HG02610 (cell line): ENCODE measurements around the gene CTU1.

Source experiments
- ATAC-seq: cut with Tn5 transposase; IDR thresholded peaks from one replicate; pipeline ENCODE4 v1.9.1; 2021; ENCODE audit warnings: mild to moderate bottlenecking, moderate library complexity; ENCODE audit not compliant: unreplicated experiment

Gene CTU1

DNA sequence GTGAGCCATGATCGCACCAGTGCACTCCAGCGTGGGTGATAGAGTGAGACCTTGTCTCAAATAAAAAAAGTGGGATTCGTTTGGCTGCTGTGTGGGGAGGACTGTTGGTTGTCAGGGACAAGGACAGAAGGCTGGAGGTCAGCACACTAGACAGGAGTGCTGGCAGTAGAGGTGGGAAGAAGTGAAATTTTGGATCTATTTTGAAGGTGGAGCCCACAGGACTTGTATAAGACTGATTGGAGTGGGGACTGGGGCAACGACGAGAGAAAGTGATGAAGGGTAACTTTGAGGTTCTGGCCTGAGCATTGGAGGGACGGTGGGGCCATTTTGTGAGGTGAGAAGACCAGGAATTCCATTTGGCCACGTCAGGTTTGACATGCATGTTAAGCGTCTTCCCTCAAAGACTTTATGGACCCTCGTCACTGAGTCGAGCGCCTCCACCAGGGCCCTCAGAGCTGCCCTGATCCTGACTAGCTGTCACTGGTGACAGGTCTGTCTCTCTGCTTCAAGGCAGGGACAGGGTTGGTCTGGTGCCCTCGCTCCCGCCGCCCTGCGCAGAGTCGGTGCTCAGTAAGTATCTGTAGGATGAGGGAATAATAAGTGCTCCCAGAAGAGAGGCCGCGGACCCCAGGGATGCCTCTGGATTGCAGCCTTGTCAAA is 673 bp downstream of the CTU1 start:
- ATAC-seq, result no peak

GRCh38 chr19:51103926-51104341 is 4.3 kb downstream of the CTU1 start:
- no peak for ATAC-seq

DNA sequence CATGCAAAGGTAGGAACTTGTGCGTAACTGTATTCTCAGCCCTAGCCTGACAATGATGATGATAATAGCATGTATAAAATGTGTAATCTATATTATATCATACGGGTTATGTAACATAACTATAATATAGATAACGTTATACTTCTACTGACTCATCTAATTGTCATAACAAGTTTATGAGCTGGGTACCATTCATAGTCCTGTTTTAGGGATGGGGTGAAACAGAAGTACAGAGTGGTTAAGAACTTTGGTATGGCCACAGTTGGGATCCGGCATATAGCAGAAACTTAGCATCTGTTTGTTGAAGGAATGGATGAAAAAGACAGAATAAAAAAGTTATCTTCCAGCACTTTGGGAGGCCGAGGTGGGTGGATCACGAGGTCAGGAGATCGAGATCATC is 5.2 kb downstream of the CTU1 start:
- no peak for ATAC-seq

GRCh38 chr19:51101171-51101865 is 6.9 kb downstream of the CTU1 start:
- ATAC-seq, result no peak

DNA sequence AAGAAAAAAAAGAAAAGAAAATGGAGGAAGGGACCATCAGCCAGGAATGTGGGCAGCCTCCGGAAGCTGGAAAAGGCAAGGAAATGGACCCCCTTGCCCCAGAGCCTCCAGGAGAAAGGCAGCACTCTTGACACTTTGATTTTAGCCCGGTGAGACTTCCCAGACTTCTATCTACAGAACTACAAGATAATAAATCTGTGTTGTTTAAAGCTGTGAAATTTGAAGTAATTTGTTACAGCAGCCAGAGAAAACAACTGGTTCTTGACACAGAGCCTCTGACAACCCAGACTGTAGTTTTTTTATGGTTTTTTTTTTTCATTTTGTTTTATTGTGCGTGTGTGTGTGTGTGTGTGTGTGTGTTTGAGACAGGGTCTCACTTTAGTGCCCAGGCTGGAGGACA is 7.6 kb downstream of the CTU1 start:
- ATAC-seq, result no peak

DNA sequence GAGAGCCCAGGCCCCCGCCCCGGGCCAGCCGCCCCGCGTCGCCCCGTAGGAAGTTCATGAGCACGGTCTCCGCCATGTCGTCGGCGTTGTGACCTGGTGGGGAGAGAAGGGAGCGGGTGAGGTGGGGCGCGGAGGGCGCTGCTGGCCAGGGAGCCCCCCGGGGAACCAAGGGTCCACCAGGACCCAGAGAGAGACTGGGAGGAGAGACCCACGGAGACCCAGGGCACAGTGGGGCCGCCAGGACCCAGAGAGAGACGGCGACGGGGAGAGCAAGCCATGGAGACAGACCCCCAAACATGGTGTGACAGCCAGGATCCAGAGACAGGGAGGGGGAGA is 9.2 kb downstream of the CTU1 start:
- ATAC-seq, result no peak

DNA sequence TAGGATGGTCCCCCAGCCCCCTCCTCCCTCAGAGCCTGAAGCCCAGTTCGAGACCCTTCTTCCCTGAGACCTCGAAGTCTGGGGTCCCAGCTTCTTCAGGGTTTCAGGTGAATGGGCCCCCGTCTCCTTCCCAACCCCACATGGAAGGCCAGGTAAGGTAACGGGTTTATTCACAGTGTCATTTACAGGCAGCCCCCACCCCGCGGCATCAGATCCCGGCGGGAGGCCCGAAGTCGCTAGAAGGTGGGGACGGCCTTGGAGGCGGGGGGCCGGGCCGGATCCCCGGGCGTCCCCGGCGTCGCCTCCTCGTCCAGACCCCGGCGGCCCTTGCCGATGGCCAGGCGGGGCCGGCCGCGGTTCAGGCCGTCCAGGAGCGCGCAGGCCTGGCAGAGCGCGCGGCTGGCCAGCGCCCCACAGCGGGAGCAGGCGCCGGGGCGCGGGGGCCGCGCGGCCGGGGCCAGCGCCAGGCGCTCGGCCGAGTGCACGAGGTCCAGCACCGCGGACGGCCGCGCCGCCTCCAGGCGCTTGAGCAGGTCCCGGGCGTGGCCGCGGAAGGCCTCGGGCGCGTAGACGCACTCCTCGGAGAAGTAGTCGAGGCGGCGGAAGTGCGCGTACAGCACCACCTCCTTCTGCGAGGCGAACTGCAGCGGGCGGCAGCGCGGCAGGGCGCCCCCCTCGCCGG is 9.7 kb downstream of the CTU1 start:
- no peak for ATAC-seq

DNA sequence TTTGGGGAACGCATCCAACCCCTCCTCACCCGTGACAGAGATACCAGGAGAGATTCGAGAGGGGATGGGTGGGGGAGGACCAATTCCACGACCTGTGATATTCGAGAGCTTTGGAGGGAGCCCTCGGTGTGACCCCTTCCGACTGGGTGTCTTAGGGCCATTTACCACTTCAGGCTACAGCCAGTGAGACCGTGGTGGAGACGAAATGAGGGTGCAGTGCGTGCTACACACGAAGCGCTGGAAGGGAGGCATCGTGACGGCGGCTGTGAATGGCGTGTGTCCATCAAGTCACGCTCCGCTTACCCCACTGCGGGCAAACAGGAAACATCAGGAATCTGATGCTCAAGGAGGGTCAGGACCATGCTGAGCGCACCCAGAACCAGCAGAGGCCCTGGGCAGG is 10.4 kb downstream of the CTU1 start:
- ATAC-seq, result no peak

DNA sequence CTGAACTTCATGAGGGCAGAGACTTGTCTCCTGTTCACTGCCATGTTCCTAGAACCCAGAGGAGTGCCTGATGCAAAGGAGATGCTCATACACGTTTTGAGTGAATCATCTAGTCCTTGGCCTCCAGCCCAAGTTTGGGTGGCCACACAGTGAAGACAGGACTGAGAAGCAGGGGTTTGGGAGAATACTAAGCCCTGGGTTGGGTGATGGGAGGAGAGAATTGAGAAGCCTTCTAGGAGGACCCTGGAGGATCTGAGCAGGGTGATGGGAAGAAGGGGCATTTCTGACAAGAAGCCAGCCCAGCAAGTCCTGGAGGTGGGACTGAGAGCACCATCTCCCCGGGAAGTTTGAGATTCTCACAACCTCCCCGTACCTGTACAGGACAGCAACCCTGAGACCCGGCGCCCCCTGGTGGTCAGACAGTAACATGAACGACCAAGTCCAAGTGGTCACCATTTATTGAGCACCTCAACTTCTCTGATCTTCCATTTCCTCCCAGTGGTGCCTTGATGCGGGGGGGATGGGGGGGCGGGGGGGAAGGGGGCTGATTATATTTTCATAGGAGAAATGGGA is 11.0 kb downstream of the CTU1 start:
- ATAC-seq, result no peak

DNA sequence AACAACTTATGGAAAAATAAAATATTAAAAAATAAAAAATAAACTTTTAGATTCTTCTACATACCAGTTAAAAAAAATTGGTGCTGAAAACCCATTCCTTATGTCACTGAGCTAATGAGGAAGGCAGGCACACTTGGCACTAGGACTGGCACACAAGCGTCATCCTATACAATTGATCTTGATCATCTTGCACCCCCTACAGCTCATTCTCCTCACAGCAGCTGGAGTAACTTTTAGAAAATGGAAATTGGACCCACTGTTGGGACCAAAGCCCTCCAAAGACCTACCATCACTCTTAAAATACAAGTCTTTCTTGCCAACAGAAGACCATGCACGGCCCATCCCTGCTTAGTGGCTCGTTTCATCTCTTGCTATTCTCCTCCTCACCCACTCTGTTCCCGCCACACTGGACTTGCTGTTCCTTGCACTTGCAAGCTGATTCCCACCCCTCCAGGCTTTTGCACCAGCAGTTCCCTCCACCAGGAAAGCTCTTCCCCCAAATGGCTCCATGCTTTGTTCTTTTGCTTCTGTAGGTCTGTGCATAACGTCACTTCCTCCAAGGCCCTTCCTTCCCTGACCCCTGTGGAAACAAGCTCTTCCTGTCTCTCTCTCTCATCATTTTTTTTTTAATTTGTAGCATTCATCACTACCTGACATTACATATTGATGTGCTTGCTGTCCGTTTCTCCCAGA is 11.6 kb downstream of the CTU1 start:
- no peak for ATAC-seq

DNA sequence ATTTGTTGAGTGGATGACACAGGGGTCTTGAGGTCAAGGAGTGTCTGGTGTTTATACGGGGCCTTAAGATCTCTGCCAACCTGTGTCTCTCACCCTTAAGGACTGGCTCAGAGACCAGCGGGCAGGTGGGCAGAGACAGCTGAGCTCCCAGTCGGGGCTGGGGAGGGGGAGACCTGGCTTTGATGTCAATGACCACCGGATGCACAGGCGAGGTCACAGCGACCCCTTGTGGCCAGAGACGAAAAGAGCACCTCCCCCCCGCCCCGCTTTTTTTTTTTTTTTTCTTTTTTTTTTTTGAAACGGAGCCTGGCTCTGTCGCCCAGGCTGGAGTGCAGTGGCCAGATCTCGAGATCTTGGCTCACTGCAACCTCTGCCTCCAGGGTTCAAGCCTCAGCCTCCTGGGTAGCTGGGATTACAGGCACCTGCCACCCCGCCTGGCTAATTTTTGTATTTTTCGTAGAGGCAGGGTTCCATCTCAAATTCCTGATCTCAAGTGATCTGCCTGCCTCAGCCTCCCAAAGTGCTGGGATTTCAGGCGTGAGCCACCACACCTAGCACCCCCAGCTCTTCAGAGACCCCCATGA is 13.4 kb downstream of the CTU1 start:
- no peak for ATAC-seq

DNA sequence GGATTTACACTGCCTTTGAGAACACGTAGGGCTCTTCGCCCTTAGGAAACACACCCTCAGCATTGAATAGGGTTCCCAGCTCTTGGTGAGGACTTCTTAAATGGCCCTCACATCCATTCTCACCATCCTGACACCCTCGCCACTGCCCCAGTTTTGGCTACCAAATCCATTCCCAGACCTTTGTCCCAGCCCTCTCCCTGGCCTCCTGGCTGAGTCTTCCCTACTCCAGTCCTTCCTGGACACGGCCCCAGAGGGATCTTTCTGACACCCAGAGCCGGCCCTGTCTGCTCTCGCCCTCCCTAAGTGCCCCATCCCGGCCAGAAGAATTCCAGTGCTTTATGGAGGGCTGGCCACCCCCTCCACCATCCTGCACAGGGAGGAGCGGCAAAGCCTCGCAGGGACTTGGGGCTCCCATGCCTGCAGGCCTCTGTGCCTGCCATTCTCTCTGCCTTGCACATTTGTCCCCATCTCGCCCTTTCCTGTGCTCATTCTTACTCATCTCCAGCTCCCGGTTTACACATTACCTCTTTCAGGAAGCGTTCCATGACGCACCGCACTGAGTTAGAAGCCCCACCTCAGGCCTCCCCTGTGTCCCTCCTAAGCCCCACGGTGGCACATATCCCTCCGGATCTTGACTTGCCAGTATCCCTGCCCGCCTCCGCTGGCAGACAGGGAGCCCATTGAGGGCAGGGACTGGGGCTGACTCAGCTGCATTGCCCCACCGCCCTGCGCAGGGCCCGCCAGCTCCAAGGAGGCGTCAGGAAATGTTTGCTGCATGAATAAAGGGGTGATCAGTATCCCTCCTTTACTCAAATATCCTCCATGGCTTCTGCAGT is 14.5 kb downstream of the CTU1 start:
- no peak for ATAC-seq

DNA sequence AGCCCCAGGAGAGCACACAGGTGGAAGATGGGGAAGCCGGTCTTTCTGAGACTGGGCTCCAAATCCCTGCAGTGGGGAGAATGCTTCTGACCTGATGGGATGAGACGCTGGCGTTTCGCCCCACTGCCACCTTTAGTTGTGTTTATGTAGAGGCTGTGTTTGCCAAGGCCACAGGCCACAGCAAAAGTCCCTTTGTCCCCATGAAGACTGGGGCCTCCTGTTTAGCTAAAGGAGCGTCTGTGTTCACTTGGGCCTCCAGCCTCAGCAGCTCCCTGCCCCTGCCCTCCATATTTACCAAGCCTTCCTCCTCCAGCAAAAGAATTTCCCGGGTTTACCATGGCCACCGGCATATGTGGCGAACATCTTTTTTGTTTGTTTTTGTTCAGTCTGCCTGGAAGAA is 15.1 kb downstream of the CTU1 start:
- no peak for ATAC-seq

DNA sequence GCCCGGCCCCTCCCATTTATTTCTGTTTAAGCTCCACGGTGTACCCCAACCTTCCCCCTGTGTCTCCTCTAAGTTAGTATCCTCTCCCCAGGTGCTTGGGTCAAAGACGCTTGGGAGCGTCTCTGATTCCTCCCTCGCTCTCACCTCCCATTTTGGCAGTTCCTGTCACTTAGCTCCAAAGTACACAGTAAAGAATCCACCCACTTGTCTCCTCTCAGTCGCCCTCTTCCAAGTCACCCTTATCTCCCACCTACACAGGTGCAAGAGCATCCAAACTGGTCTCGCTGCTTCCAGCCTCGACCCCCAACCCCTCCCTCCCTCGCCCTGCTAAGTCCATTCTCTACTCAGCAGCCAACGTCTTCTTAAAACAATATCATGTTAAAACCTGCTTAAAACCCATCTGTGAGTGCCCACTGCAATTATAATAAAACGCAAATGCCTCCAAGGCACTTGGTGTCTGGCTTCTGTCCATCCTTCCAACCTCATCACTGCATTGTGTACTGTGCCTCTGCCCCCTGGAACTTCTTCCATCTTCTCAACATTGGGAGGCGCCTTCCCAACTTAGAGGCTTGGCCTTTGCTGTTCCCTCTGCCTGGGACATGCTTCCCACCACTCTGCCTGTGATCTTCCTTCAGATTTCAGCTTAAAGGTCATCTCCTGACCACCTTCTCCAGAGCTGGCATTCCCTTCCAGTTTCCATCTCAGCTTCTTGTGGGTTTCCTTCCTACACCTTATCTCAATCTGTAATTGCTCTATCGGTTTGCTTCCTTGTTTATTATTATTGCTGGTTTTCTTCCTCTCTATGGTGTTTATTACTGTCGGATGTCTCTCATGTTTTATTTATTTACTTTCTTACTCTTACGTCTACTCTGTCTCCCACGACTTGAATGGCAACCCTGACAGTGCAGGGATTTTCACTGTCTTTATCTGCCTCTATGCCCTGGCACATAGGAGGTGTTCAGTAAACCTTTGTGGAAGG is 16.0 kb downstream of the CTU1 start:
- ATAC-seq, result no peak

GRCh38 chr19:51091126-51091525 is 17.1 kb downstream of the CTU1 start:
- ATAC-seq, result no peak

DNA sequence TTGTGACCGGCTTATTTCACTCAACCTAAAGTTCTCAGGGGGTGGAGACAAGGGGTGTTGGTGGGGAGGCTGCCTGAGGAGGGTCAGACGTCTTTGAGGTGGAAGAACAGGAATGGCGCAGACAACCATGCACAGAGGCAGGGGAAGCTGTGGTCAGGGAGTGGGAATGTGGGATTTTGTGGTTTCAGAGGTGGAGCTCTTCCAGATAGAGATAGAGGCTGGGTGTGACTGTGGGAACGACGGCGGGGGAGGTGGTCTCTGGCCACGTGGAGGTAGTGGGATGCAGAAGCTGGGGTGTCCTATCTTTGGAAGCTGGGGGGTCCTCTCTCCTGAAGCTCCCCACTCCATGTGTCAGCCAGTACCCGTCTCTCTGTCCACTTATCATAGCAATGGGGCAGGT is 17.7 kb downstream of the CTU1 start:
- no peak for ATAC-seq

DNA sequence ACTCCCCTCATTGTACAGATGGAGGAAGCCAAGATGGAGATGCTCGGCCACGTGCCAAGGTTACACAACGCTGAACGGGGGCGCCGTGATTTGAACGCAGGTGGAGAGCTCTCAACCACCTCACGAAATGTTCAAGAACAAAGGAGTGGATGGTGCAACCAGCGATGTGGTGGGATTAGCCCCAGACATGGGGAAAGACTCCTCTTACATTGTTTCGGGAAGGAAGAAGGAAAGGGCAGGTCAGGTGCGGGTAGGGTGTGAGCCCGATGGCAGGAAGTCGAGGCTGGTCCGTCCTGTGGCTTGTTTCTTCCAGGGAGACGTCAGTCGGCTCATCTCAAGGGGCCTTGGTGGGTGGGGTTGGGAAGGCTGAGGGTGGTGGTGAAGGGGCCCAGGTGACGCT is 18.4 kb downstream of the CTU1 start:
- ATAC-seq, result no peak

- ATAC-seq, result no peak
Measured at GRCh38 chr19:51086153-51086850, 21.9 kb downstream of the CTU1 start.
